GM13976 (cell line): ENCODE measurements around the gene ELAPOR1.

Experiments used
- DNase-seq: peaks from one replicate; pipeline ENCODE4 v3.0.0; 2012; ENCODE audit warnings: low spot score
- in situ Hi-C: fragments of 300-500 bp; cut with MboI; formaldehyde crosslinking; loops from one replicate; pipeline ENCODE4 v1.12.0; 2022; ENCODE audit warnings: low sequenced_read_pairs, mixed read lengths, inconsistent platforms; ENCODE audit not compliant: unreplicated experiment
- TF ChIP-seq, protein P1 (sequence below): IDR thresholded peaks from 2 replicates; pipeline ENCODE4 v1.5.1; 2012; ENCODE audit warnings: borderline replicate concordance, mild to moderate bottlenecking; ENCODE audit not compliant: insufficient read depth; ENCODE audit errors: extremely low read depth, missing control alignments, control extremely low read depth

The ELAPOR1 gene

DNA sequence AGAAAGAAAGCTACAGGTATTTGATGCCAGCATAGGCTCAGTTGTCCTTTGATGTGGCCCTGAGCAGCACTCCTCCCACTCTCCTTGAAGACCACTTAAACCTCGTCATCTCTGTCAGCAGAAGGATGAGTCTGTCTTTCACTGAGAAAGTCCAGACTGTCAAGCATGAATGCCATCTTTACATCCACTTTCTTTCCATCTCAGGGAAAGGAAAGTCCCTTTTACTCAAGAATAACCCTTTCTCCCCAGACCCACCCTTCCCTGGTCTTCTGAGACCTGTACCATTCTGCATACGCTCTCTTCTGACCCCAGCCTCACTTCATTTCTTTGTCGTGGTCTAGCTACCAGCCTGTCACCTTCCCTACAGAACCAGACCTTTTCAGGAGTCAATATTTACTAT, 4.0 kb upstream of the ELAPOR1 start:
- no peak for DNase-seq
- TF ChIP-seq, protein P1, sequence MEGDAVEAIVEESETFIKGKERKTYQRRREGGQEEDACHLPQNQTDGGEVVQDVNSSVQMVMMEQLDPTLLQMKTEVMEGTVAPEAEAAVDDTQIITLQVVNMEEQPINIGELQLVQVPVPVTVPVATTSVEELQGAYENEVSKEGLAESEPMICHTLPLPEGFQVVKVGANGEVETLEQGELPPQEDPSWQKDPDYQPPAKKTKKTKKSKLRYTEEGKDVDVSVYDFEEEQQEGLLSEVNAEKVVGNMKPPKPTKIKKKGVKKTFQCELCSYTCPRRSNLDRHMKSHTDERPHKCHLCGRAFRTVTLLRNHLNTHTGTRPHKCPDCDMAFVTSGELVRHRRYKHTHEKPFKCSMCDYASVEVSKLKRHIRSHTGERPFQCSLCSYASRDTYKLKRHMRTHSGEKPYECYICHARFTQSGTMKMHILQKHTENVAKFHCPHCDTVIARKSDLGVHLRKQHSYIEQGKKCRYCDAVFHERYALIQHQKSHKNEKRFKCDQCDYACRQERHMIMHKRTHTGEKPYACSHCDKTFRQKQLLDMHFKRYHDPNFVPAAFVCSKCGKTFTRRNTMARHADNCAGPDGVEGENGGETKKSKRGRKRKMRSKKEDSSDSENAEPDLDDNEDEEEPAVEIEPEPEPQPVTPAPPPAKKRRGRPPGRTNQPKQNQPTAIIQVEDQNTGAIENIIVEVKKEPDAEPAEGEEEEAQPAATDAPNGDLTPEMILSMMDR, result no peak
- in situ Hi-C loops, result loop anchor here (10.0 to 25.0 kb wide), 2 partner anchors 75 to 273 kb away; no protein-coding TSS in a partner anchor

DNA sequence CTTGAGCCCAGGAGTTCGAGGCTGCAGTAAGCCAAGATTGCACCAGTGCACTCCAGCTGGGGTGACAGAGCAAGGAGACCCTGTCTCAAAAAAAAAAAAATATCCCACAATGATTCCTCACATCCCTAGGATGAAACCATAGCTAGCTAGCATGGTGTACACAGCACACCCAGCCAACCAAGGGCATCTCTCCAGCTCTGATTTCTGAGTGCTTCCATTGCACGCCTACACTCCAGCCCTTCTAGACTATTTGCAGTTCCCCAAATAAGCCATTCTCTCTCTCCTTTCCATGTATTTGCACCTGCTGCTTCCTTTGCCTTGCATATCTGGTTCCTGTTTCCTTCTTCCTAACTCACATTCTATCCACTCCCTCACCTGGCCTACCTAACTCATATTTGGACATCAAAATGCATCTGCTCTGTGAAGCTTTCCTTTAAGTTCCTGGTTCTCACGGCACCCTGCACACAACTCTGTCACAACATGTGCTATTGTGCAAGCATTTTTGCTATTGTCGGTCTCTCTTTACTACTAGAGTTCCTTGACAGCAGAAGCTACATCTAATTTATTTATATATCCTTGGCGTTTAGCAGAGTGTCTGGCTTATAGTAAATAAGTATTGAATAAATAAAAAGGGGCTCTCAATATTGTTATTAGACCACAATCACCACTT, 2.4 kb upstream of the ELAPOR1 start:
- in situ Hi-C loops, result loop anchor here (10.0 to 25.0 kb wide), 2 partner anchors 73 to 274 kb away; no protein-coding TSS in a partner anchor
- TF ChIP-seq, protein P1, result no peak
- DNase-seq, result no peak

DNA sequence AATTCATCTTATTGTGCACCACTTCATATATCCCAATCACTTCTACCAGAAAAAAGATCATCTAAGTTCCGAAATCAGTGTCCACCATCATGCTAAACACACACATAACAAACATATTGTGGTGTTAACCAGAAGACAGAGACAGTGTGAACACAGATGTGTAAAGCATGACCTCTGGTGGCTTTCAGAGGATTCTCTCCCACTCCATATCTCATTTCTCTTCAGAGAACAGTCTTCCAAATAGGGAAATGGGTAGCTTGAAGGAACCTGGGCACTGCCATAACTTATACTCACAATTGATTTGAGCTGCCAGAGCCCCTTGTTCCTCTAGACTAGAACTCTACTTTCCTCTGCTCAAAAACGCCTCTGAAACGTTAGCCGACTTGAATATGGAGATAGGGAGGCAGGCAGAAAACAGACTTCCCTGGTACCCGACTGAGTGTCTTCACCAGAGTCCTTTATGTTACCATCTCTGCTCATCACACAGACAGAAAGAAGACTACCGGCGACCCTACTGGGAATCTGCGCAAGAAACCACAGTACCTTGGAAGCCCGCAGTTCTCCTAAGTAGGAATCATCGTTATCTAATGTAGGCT, 1.8 kb upstream of the ELAPOR1 start:
- DNase-seq, result peak; percentile 46
- TF ChIP-seq, protein P1, result no peak
- in situ Hi-C loops, result loop anchor here (10.0 to 25.0 kb wide), 2 partner anchors 73 to 275 kb away; no protein-coding TSS in a partner anchor

DNA sequence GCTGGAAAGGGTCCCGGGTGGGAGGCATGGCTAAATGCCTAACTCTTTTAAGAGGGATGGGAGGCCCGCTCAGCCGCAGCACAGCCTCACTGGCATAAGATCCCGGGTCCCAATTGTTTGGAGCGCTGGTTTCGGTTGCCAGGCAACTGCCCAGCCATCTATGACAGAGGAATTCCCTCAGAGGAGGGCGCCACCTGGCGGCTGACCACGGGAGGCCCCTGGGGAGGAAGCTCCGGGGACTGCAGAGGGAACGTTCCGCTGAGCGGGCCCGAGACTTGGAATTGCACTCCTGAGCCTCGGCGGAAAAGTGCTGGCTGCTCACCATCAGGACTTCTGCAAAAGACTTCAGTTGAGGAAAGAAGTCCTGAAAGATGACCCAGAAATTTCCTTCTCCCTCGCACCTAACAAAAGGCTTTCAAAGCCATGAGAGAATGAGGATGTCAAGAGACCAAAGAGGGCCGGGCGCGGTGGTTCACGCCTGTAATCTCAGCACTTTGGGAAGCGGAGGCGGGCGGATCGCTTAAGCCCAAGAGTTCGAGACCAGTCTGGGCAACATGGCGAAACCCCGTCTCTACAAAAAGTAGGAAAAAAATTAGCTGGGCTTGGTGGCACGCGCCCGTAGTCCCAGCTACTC, 1.1 kb upstream of the ELAPOR1 start:
- TF ChIP-seq, protein P1, result peak; percentile 83
- peak; percentile 84 for DNase-seq
- in situ Hi-C loops, result loop anchor here (10.0 to 25.0 kb wide), 2 partner anchors 72 to 275 kb away; no protein-coding TSS in a partner anchor

DNA sequence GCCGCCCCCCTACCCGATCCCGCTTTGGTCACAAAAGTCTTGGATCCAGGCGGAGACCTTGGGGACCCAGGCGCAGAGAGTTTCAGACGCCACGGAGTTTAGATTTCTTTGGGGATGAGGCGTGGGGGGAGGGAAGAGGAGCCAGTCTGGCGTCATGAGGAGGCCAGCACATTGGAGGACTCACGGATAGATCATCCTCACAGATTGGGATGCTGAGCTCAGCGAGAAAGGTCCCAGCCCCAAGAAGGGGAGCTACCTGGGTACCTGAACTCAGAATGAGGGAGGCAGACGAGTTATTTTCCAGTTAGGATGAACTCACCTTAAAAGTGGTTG, 393 bp downstream of the ELAPOR1 start:
- DNase-seq, result no peak
- TF ChIP-seq, protein P1, result no peak
- in situ Hi-C loops, result loop anchor here (10.0 to 25.0 kb wide), 2 partner anchors 70 to 277 kb away; no protein-coding TSS in a partner anchor

DNA sequence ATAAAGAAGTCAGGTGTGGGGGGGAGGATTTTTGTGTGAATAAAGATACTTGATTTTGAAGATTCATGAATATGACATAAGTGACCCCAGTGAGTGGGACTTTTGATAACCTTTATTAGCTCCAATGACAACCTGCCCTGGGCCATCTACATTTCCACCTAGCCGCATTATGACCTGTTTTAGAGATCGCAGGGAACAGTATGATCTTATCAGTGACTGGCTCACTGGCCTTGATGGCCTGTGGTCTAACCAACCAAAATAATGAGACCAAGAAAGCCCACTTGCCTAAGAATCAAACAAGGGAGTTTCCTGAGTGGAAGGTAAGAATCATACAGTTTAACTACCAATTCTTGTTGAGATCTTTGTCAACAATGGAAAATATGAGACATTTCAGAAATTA, 1.8 kb downstream of the ELAPOR1 start:
- no peak for DNase-seq
- in situ Hi-C loops, result loop anchor here (10.0 to 25.0 kb wide), 2 partner anchors 69 to 278 kb away; no protein-coding TSS in a partner anchor
- TF ChIP-seq, protein P1, result no peak
